ENCODE measurements around the gene USP17L20. TPM values are rescaled to one million over a fixed set of nuclear protein-coding genes. Genes with fewer than 3 reads are reported as not detected.
"Not testable (repeated sequence)": the region's sequence is repeated elsewhere in the genome, so short reads cannot be mapped to it uniquely, and the experiment has no call there.

Gene USP17L20
- total RNA-seq, 1 donor from 2014 or later = not detected

GRCh38 chr4:9262572-9262971, 4.6 kb downstream of the USP17L20 start, which contains the start of gene USP17L21:
USP17L21 (plus strand) TSS chr4:9262872; CDS start chr4:9262872, 0 bp downstream.
- H3K36me3 Mint-ChIP-seq (ENCODE audit: low read depth); H3K27me3 Mint-ChIP-seq (ENCODE audit: low read depth); DNase-seq (ENCODE audit: low spot score); H3K9me3 Mint-ChIP-seq (ENCODE audit: low read depth); H3K4me1 Mint-ChIP-seq (ENCODE audit: low read depth); H3K4me3 Mint-ChIP-seq (ENCODE audit: unreplicated experiment); H3K27ac Mint-ChIP-seq (ENCODE audit: unreplicated experiment): not testable (repeated sequence)

GRCh38 chr4:9267319-9267718, 9.4 kb downstream of the USP17L20 start, which contains the start of gene USP17L22:
USP17L22 (plus strand) TSS chr4:9267619; CDS start chr4:9267619, 0 bp downstream.
- not testable (repeated sequence) for H3K27me3 Mint-ChIP-seq (ENCODE audit: low read depth); H3K4me3 Mint-ChIP-seq (ENCODE audit: unreplicated experiment); H3K4me1 Mint-ChIP-seq (ENCODE audit: low read depth); DNase-seq (ENCODE audit: low spot score); H3K9me3 Mint-ChIP-seq (ENCODE audit: low read depth); H3K27ac Mint-ChIP-seq (ENCODE audit: unreplicated experiment); H3K36me3 Mint-ChIP-seq (ENCODE audit: low read depth)

GRCh38 chr4:9271719-9272118, 13.8 kb downstream of the USP17L20 start:
- not testable (repeated sequence) for H3K4me1 Mint-ChIP-seq (ENCODE audit: low read depth); H3K36me3 Mint-ChIP-seq (ENCODE audit: low read depth); H3K27ac Mint-ChIP-seq (ENCODE audit: unreplicated experiment); H3K27me3 Mint-ChIP-seq (ENCODE audit: low read depth); H3K4me3 Mint-ChIP-seq (ENCODE audit: unreplicated experiment); H3K9me3 Mint-ChIP-seq (ENCODE audit: low read depth)
- peak; percentile 99 for DNase-seq (ENCODE audit: low spot score)

Other genes with a start within 250 kb of the USP17L20 start
- gene FAM90A26, start 87.7 kb upstream of the USP17L20 start, total RNA-seq = not detected in 3 replicates
- not detected in 3 replicates for gene USP17L10, start 47.5 kb upstream of the USP17L20 start, total RNA-seq
- not detected in 3 replicates for gene USP17L11, start 42.7 kb upstream of the USP17L20 start, total RNA-seq
- gene USP17L12, start 38.0 kb upstream of the USP17L20 start, total RNA-seq = not detected in 3 replicates
- gene USP17L13, start 33.2 kb upstream of the USP17L20 start, total RNA-seq = not detected in 3 replicates
- gene USP17L15, start 23.7 kb upstream of the USP17L20 start, total RNA-seq = not detected in 3 replicates
- not detected in 3 replicates for gene USP17L17, start 14.2 kb upstream of the USP17L20 start, total RNA-seq
- not detected in 3 replicates for gene USP17L18, start 9.5 kb upstream of the USP17L20 start, total RNA-seq
- gene USP17L19, start 4.7 kb upstream of the USP17L20 start, total RNA-seq = not detected in 3 replicates
- not detected in 3 replicates for gene USP17L21, start 4.7 kb downstream of the USP17L20 start, total RNA-seq
- gene USP17L22, start 9.5 kb downstream of the USP17L20 start, total RNA-seq = not detected in 3 replicates
- not detected in 3 replicates for gene USP17L24, start 67.0 kb downstream of the USP17L20 start, total RNA-seq
- gene USP17L25, start 71.8 kb downstream of the USP17L20 start, total RNA-seq = not detected in 3 replicates
- not detected in 3 replicates for gene USP17L26, start 76.5 kb downstream of the USP17L20 start, total RNA-seq
- gene USP17L5, start 81.3 kb downstream of the USP17L20 start, total RNA-seq = not detected in 3 replicates
- gene USP17L27, start 86.0 kb downstream of the USP17L20 start, total RNA-seq = not detected in 3 replicates
- not detected in 3 replicates for gene USP17L28, start 90.8 kb downstream of the USP17L20 start, total RNA-seq
- not detected in 3 replicates for gene USP17L29, start 95.5 kb downstream of the USP17L20 start, total RNA-seq
- not detected in 3 replicates for gene USP17L30, start 105.0 kb downstream of the USP17L20 start, total RNA-seq
- gene DEFB131A, start 186.3 kb downstream of the USP17L20 start, total RNA-seq = not detected in 3 replicates